Omental fat pad (tissue), 4 donors: Measurements from ENCODE around the gene B4GALT1. TPM values are rescaled to one million over a fixed set of nuclear protein-coding genes. Genes with fewer than 3 reads are reported as not detected.

Experiments used
- ATAC-seq: fragments of 150-250 bp; one replicate; pipeline ENCODE4 v1.9.1; 2016; ENCODE audit warnings: mild to moderate bottlenecking, moderate library complexity; ENCODE audit not compliant: low FRiP score
- DNase-seq: peaks from one replicate; pipeline ENCODE4 v3.0.0-alpha.2; 2019; ENCODE audit warnings: low spot score
- CTCF ChIP-seq, 3 donors: fragments of 450-650 bp; IDR thresholded peaks; one replicate each; pipeline ENCODE4 v1.5.1; 2016 to 2017; ENCODE audit warnings: antibody characterized with exemption in 3 of 3, mild to moderate bottlenecking in 3 of 3, moderate library complexity in 2 of 3
- total RNA-seq, 4 donors: library from RNA; depleted of rRNA; stranded (reverse); fragments of >200 nt; gene quantifications; one replicate each; pipeline ENCODE4 v1.1.0, GENCODE V29; 2016

Gene B4GALT1
- total RNA-seq, 4 donors from 2014 or later, result 52.5 to 113 (median 72.1) TPM

DNA sequence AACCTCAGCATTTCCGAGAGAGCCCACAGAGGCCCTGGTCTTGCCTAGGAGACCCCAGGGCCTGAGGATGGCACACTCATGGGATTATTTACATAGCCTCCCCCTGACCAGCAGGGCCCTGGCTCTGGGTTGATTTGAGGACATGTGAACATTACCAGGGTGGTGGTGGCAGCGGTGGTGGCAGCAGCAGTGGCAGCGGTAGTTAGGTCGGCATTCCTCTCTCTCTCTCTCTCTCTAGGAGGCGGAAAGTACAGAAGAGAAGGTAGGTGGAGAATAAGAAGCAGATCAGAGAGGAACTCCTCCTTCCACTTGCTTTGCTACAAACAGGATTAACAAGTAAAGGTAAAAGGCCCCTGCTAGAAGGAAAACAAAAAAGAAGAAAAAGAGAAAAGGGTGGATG is 39.3 kb downstream of the B4GALT1 start:
- DNase-seq (no peak), ATAC-seq (no peak)
- no peak for TF ChIP-seq CTCF (IDR thresholded peaks at IDR 0.05)

DNA sequence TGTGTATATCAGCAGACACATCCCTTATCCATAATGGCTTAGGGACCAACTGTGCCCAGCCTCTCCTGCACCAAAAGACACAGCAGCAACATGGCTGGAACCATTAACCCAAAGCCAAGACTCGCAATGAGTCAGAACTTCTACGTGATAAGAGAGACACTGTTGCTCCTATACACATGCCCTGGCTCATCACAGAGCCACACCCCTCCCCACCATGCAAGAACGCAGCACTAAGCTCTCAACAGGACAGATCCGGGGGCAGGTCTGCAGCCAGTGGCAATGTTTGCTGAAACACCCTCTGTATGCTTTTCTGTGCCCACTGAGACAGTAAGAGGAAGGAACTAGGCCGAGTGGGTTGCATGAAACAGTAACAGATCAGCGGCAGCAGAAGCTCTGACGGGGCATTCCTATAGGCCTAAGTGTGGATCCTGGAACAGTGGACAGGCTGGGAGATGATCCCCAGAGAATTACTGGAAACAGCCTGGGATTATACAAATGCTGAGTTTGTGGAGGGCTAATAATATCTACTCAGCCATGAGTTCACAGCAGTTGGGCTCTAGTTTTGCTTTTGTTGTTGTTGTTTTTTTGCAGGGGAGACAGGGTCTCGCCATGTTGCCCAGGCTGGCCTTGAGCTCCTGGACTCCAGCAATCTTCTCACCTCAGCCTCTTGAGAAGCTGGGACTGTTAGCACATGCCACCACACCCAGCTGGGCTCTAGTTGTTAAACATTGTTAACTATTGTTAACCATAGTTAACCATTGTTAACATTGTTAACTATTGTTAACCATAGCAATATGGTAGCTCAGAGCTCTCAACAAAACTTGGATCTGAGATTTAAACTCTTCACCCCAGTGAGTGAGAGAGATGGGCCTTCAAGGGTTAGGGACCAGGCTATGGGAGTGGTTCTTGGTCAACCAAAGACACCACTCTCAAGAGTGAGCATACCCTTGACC is 41.0 kb downstream of the B4GALT1 start:
- no peak for ATAC-seq
- TF ChIP-seq CTCF (IDR thresholded peaks at IDR 0.05), result no peak
- DNase-seq, result no peak

GRCh38 chr9:33125461-33125860 is 41.7 kb downstream of the B4GALT1 start:
- ATAC-seq (no peak), DNase-seq (no peak)
- no peak for TF ChIP-seq CTCF (IDR thresholded peaks at IDR 0.05)

DNA sequence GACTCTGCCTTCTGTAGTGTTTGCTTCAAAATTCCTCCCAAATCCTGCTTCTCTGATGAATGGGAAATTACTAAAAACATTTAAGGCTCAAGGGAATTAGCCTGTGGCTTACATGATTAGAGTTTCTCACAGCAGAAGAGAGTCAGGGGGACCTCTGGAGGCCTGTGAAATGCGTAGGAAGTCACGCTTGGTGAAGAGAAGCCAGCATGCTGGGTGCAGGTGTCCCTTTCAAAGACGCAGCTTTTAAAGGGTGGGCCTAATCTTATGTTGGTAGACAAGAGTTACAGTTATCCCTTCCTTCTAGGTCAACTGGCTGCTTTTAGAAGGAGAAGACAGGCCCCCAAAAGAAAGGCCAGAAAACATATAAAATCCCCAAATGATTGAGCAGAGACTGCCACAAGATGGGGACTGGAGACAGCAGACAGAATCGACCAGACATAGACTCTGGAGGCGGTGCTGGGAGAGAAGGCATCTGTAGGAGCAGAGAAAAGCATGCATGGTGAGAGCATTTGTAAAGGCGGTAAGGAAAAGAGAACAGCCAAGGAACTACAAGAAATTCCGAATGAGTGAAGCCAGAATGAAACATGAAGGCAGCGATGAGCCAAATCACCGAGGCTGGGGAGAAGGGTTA is 42.3 kb downstream of the B4GALT1 start:
- ATAC-seq (no peak), DNase-seq (no peak)
- TF ChIP-seq CTCF (IDR thresholded peaks at IDR 0.05), result no peak

DNA sequence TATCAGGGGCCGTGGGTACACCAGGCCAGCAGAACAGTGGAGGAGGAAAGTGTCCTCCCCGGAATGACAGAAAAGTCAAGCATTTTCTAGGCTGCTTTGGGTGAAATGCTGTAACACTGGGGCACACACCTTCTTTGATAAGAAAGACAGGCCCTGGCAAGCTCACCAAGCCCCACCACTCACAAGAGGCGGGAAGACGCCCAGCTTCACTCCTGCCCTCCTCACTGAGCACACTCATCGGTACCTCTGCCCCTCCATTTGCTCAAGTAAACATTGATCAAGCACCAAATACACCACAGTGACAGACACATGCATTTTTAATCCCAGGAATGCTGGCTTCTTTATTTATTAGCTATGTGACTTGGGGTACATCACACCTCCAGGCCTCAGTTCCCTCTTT is 43.1 kb downstream of the B4GALT1 start:
- DNase-seq, result no peak
- ATAC-seq, result no peak
- no peak for TF ChIP-seq CTCF (IDR thresholded peaks at IDR 0.05)

- no peak for ATAC-seq
- DNase-seq, result no peak
- TF ChIP-seq CTCF (IDR thresholded peaks at IDR 0.05), result no peak
Observed at GRCh38 chr9:33123407-33124031, 43.6 kb downstream of the B4GALT1 start.
